ENCODE measurements around the gene SPN.
"Not testable (repeated sequence)": the region's sequence is repeated elsewhere in the genome, so short reads cannot be mapped to it uniquely, and the experiment has no call there.

The SPN gene

DNA sequence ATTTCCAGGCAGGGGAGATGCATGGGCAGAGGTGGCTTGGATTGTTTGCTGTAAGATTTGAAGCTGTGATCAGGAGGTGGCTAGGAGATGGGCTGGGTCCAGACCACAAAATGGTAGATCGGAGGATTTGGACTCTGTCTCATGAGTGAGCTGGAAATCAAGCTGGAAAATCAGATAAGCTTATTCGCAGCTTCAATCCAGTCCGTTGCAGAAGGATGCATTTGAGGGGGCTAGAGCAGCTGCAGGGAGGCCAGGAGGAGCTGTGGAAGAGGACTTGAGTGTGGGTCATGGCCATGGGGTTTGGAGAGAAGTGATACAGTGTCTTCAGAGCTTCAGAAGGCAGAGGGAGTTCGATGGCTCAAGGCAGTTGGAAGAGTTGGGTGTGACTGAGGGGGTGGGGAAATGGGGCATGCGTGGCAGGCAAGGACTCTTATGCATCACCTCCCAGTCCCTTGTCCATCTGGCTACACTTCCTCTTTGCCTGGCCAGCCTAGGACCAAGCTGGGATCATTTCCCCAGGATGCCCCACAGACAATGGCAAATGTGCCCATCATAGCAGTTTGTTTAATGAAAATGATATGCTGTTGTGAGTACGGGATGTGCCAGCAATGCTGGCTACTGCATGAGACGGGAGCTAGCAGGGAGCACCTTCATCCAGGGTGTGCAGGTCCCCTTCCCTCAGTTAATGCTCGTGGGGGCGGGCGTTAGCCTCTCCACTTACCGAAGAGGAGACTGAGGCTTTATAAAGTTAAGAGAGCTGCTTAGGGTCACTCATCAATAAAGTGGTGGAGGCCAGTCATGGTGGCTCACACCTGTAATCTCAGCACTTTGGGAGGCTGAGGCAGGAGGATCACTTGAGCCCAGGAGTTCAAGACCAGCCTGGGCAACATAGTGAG is 36.5 kb downstream of the SPN start:
- no peak for DNase-seq (ENCODE audit: low read depth in 1 of 2, low spot score in 1 of 2)

DNA sequence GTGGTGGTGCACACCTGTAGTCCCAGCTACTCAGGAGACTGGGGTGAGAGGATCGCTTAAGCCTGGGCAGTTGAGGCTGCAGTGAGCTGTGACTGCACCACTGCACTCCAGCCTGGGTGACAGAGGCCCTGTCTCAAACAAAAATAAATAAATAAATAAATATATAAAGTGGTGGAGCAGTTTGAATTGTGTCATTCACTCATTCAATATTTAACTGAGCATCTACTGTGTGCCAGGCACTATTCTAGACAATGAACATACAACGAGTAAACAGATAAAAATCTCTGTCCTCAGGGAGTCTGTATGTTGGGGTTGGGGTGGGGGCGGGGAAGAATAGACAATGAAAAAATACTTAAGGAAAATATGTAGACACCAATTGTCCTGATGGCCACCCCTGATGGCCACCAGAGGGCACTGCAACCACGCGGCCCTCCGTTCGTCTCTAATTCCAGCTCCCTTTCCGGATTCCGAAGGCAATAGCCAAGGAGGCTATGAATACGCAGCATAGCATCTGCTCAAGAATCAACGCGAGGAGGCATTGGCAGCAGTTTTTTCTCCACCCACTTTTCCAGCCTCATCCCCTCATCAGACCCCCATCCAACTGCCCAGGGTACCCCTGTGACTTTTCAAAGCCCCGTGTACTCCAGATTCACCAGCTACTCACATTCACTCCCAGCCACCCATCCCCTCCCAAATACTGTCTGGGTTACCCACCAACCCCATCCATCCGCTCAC is 37.4 kb downstream of the SPN start:
- DNase-seq (ENCODE audit: low read depth in 1 of 2, low spot score in 1 of 2), result peak; percentile 55 to 64

DNA sequence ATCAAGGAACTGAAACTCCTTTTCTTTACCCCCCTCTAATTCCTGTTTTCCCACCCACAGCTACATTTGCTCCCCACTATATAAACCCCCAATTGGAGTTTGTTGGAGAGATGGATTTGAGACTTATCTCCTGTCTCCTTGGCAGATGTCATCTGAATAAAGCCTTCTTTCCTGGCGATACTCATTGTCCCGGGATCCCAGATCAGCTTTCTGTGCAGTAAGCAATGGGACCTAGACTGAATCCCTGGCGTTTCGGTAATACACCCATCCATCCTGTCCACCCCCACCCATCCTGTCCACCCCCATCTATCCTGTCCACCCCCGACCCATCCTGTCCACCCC is 38.1 kb downstream of the SPN start:
- DNase-seq (ENCODE audit: low read depth in 1 of 2, low spot score in 1 of 2), result no peak

DNA sequence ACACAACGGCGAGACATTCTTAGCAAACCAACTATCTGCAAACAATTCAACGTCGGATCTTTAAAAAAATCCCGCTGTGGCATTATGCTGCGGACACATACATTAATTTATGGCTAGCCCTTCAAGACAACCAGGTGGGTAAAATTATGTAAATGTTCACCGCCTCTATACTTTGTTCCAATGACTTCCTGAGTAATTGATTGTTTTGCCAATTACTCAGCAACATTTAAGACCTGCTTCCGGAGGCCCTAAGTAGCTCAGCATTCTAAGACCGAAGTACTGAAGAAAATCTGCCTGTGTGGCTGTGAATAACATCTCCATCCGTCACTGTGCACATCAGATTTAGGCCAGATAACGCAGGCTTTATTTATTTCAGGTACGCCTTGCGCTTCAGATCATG is 39.2 kb downstream of the SPN start:
- DNase-seq (ENCODE audit: low read depth in 1 of 2, low spot score in 1 of 2), result no peak

DNA sequence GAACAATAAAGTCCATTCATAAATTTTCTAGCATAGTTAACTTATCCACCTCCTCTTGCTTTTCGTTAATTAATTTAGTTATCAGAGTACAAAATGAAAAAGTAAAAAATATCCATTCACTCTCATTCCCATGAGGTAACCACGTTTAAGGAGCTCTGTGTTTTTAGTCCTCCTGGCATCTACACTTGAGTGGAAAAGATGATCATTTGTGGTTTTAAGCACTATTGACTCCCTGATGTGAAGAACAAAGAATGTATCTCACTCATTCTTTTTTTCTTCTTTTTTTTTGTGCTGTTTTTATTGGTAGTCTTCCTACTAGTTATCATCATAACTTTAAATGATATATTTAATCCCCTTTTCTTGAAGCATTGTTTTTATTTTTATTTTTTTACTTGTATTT is 42.0 kb downstream of the SPN start:
- no peak for DNase-seq (ENCODE audit: low read depth in 1 of 2, low spot score in 1 of 2)

DNA sequence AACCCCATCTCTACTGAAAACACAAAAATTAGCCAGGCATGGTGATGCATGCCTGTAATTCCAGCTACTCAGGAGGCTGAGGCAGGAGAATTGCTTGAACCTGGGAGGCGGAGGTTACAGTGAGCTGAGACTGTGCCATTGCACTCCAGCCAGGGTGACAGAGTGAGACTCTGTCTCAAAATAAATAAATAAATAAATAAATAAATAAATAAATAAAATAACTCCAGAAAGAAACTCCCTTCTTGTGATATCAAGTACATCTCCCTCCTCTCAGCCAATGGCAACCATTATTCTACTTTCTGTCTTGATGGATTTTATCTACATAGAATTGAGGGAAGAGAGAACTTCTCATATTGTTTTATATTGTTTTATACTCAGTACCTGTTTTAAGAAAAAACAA is 44.1 kb downstream of the SPN start:
- DNase-seq (ENCODE audit: low read depth in 1 of 2, low spot score in 1 of 2), result not testable (repeated sequence)

DNA sequence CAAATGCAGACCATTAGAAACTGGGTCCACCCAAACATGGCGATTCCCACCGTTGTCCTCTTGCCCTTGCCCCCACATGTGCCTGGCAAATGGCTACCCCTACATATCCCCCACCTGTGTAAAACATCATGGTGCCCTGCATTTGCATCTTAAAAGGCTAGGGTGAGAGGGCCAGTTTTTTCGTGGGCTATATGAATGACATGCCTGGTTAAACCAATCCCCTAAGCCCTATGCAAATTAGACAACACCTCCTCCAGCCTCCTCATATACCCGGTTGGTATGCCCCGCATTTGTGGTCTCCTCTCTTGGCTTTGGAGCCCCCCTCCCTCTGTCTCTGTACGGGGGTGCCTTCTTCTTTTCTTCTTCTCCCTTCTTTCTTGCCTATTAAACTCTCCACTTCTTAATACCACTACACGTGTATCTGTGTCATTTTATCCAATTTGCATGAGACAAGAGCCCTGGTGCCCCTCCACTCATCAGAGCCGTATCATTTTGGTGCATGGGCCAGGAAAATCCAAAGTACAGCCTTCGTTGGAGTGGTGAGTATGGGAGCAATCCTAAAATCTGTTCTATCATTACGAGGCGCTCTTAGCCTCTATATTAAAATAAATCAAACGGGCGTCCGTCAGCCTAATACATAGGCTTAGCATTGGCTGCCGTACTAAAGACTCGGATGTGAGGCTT is 46.0 kb downstream of the SPN start:
- no peak for DNase-seq (ENCODE audit: low read depth in 1 of 2, low spot score in 1 of 2)

DNA sequence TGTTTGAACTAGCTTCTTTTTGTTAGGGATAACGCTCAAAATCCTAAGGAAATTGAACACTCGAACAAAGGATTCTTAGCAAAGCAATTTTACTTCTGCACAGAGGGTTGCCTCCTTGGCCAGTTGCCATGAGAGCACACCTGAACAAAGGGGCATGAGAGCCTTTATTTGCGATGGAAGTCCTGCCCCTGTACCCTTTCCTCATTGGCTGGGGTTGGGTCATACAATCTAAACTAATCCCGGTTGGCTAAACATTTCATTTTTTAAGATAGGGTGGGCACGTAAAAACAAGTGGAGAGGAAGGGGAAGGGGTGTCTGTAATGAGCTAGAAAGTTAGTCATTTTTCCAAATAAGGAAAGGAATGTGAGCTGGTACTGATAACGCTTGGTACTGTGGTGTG is 46.6 kb downstream of the SPN start:
- DNase-seq (ENCODE audit: low read depth in 1 of 2, low spot score in 1 of 2), result not testable (repeated sequence)

DNA sequence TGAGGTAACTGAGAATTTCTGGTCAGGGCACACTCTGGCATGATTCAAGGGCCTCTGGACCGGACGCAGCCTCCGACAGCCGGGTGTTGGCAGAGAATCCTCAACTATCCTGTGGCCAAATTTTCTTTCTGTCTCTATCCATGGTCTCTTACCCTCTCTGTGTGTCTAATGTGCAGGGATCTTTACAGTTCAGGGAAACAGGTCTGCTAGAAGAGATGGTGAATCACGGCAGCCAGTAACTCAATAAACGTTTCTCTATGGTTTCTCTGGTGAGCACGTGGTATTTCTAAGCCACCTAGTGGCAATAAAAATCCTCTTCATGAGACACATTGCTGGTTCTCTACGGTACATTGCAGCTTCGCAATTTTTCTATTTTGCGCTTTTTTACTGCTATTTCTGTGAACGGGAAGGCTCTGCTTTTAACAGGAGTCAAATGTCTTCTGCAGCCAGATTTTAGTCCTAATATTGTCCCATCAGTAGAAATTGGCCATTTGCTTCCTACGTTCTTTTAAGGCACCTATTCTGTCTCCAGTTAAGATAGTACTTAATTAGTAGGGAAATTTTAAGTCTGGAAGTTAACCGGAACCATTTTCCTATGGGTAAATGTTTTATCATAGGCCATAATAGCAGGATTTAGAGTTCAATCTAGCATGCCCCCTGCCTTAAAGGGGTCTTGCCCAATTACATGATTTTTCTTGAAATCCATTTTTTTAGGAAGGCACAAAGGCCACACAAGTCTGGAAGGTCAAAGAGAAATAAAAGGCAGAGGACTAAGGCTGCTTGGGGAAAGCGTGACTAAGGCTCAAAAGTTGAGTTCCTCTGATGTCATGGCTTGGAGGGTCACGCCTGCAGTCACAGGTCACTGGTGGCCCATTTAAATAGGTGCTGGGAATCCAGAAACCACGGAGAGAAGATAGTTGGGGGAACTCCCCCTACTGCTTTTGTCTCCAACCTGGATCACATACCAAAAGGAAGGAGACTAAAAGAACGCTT is 47.5 kb downstream of the SPN start:
- no peak for DNase-seq (ENCODE audit: low read depth in 1 of 2, low spot score in 1 of 2)

DNA sequence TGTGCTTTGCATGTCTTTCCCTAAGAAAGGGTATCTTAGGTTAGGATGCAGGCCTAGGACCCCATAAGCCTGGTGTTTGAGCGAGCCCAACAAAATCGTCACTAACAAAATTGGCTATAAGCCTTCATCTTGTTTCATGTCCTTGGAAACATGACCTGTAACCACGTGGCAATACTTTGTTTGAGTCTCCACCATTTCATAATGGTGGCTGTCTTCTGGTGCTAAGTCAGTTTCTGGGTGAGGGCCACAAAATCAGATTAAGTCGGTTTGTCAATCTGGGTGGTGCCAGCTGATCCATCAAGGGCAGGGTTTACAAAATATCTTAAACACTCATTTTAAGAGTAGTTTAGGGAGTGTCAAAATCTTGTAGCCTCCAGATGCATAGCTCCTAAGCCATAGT is 49.8 kb downstream of the SPN start:
- no peak for DNase-seq (ENCODE audit: low read depth in 1 of 2, low spot score in 1 of 2)

DNA sequence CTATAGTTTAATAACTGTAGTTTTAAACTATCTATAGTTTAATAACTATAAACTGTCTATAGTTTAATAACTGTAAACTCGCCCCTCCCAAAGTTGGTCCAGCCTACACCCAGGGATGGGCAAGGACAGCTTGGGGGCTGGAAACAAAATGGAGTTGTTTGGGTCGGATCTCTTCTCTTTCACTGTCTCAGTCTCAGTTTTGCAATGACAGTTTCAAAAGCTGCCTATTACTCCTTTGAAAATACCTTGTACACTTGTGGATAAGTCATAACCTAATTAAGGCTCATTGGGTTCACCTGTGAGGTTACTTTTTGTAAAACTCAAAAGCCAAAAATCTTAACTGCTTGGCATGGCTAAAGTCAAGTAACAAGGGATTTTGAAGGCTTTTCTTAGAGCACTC is 51.3 kb downstream of the SPN start:
- DNase-seq (ENCODE audit: low read depth in 1 of 2, low spot score in 1 of 2), result no peak

DNA sequence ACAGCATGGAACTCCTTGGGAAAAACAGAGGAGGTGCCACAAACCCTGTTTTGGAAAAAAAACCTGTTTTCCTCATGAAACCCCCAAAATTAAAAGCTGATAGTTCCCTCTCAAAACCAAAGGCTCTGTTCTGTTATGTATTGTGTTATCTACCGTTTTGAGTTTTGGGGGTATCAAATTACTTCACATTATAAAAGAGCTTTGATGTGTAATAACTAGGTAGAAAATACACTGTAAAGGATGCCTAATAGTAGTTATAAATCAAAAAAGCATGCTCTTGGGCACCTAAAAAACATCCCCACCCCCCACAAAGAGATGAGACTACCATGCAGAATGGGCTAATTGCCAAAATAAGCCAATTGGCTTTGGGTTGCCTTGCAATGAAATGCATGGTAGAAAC is 51.9 kb downstream of the SPN start:
- no peak for DNase-seq (ENCODE audit: low read depth in 1 of 2, low spot score in 1 of 2)

DNA sequence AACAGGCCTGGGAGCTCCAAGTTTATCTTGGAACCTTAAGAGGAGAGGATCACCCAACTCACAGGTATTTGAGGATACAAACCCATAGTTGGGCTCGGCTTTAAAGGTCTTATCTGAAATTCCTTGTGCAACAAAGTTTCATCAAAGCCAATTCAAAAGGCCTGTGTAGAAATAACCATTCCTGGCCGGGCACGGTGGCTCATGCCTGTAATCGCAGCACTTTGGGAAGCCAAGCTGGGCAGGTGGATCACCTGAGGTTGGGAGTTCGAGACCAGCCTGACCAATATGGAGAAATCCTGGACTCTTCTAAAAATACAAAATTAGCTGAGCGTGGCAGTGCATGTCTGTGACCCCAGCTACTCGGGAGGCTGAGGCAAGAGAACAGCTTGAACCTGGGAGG is 54.1 kb downstream of the SPN start:
- no peak for DNase-seq (ENCODE audit: low read depth in 1 of 2, low spot score in 1 of 2)

DNA sequence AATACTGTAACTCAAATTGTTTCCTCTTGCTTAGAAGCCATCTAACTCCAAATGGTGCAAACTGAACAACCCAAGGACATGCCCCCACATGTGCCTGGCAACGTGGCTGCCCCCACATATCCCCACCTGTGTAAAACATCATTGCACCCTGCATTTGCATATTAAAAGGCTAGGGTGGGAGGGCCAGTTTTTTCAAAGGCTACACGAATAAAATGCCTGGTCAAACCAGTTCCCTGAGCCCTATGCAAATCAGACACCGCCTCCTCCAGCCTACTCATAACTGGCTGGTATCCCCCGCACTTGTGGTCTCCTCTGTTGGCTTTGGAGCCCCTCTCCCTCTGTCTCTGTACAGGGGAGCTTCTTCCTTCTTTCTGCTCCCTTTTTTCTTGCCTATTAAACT is 56.0 kb downstream of the SPN start:
- DNase-seq (ENCODE audit: low read depth in 1 of 2, low spot score in 1 of 2), result no peak

Data from stimulated activated CD4-positive, alpha-beta T cell treated with anti-CD3 and anti-CD28 coated beads, Interleukin-15, amount 100 ng/mL, for 1 hour (primary cell).